Breast epithelium (tissue), 3 donors: ENCODE data around the gene ATP9B.

Experiments
- CTCF ChIP-seq, 3 donors: fragments of 450-650 bp; IDR thresholded peaks; one replicate each; pipeline ENCODE4 v1.5.1; 2016 to 2017; ENCODE audit warnings: antibody characterized with exemption in 3 of 3, mild to moderate bottlenecking in 3 of 3, moderate library complexity in 3 of 3
- POLR2A ChIP-seq: fragments of 450-650 bp; IDR thresholded peaks from one replicate; pipeline ENCODE4 v1.6.1; 2016; ENCODE audit warnings: antibody characterized with exemption, mild to moderate bottlenecking, moderate library complexity

- TF ChIP-seq CTCF (IDR thresholded peaks at IDR 0.05) (no peak), POLR2A (no peak)
Measured at GRCh38 chr18:79328887-79329286, 259.7 kb downstream of the ATP9B start.
